GM19025 (cell line): ENCODE data around the gene SLC39A11.

Source experiments
- ATAC-seq: cut with Tn5 transposase; IDR thresholded peaks from one replicate; pipeline ENCODE4 v1.9.1; 2021; ENCODE audit warnings: mild to moderate bottlenecking, low read depth, moderate library complexity; ENCODE audit not compliant: unreplicated experiment

Gene SLC39A11

DNA sequence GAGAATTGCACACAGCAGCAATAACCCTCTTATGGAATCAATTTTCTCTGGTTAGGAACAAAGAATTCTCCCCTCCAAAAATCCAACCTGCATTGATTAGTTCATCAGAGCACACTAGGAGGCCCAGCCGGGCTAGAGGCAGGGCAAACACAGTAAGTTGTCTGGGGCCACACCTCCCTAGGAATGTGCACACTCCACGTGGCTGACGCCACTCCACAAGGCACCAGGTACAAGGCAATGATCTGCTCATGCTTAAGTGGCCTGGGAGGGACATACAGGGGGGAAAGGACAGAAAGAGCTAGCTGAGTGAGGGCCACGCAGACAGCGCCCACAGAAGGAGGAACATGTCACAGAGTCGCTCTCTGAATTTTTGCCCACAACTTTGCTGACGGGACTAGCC lies 107.6 kb downstream of the SLC39A11 start:
- no peak for ATAC-seq

DNA sequence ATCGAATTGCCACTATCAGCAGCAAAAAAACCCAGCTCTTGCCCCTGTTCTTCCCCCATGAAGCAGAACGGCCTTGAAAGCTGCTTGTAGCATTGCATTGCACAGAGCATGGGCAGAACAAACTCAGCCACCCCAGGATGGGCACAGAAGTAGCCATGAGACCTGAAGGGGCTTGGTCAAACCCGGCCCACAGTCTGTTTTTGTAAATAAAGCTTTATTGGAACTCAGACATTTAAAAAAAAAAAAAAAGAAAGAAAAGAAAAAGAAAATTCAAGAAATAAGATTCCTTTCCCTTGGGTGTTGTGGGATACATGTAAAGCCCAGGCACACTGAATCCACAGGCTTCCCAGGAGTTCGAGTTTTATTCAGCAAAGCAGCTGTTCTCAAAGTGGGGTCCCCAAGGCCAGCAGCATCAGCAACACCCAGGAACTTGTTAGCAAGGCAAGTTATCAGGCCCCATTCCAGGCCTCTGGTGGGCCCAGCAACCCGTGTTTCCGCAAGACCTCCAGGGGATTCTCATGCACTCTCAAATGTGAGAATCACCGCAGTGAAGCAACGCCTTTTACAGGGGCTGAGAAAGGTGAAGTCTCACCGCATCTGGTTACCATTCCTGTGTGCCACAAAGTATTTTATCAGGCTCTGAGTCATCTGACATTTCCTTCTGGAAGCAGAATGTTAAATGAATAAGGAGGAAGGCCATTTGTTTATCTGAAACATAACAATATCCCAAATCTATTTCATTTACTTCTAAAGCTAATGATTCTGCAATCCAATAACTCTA lies 108.2 kb downstream of the SLC39A11 start:
- ATAC-seq: no peak

GRCh38 chr17:72982680-72983079 lies 109.8 kb downstream of the SLC39A11 start:
- no peak for ATAC-seq

- ATAC-seq: no peak
Observed at GRCh38 chr17:72978593-72979218, 113.8 kb downstream of the SLC39A11 start.

GRCh38 chr17:72977771-72978417 lies 114.6 kb downstream of the SLC39A11 start:
- ATAC-seq: no peak

- ATAC-seq: no peak
Observed at GRCh38 chr17:72976971-72977770, 115.3 kb downstream of the SLC39A11 start.

DNA sequence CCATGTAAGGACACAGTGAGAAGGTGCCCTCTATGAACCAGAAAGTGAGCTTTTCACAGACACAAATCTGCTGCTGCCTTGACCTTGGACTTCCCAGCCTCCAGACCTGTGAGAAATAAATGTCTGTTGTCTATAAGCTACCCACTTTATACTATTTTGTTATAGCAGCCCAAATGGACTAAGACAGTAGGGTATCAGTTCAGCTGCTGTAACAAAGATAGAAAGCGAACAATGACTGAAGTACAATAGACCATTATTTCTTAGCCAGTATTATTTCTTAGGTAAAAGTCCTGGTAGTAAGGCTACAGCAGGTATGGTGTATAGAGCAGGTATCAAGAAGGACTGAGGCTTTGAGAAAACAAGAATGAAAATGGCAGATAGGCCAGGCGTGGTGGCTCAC lies 117.0 kb downstream of the SLC39A11 start:
- no peak for ATAC-seq

DNA sequence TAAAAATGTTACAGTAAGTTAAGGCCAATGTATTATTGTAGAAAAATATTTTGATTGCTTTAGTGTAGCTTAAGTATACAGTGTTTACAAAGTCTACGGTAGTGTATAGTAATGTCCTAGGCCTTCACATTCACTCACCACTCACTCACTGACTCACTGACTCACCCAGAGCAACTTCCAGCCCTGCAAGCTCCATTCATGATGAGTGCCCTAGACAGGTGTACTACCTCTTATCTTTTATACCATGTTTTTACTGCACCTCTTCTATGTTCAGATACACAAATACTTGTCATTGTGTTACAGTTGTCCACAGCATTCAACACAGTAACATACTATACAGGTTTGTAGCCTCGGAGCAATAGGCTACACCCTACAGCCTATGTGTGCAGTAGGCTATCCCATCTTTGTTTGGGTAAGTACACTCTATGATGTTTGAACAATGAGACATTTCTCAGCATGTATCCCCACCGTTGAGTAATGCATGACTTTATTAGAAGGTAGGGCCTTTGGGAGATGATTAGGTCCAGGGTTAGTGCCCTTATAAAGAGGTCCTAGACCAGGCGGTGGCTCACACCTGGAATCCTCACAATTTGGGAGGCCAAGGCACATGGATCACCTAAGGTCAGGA lies 117.8 kb downstream of the SLC39A11 start:
- ATAC-seq: no peak

DNA sequence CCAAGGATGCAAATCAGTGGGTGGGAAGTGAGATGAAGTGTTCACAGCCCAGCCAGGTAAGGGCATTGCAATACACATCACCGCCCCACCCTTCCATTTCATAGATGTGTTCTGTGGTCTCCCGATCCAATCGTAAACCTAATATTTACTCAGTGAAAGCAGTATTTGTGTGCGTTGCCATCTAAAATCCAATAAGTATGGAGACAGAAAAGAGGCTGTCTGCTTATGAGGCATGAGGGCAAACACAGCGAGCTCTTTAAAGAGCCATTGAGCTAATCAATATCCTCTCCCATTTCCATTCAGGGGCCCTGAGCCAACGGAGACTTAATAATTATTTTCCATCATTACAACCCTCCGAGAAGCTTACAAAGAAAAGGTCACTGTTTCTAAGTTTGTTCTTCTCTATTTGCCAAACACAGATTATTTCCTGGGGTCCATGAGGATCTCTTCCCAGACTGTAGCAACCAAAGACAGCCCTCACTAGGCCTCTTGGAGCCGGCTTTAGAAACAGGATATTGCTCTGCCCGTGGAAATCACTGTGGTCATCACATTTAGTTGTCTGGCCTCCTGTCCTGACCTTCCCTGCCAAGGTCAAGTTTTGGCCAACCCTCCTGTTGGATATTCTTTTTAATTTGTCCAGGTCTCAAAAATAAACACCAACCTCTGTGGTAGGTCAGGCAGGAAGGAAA lies 120.1 kb downstream of the SLC39A11 start:
- no peak for ATAC-seq

DNA sequence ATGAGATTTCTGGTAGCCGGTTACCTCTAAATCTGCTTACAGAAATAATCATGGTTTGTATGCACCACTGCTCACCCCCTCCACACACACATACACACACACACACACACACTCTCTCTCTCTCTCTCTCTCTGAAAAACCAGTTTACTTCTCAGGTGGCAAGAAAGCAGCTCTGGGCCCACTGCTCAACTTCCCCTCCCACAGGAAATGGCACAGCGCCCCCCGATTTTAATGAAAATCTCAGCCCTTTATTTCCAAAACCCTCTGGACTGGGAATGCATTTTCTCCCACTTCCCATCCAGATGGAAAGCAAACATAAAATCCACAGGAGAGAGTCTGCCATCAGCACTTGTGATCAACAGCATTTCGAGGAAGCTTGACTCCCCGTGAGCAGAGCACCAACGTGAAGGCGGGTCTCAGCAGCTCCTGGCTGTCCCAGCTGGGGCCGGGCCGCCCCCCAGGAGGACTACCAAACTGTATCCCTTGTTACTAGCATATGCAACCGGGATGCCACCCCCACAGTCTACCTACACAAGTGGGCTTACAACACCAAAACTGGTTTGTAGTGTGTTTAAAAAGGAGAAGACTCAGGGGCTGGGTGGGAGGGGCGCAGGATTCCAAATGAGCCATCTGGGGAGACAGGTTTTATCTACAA lies 121.1 kb downstream of the SLC39A11 start:
- ATAC-seq: no peak

GRCh38 chr17:72970797-72971196 lies 121.7 kb downstream of the SLC39A11 start:
- no peak for ATAC-seq

- ATAC-seq: no peak
Observed at GRCh38 chr17:72970246-72970645, 122.2 kb downstream of the SLC39A11 start.

GRCh38 chr17:72969293-72969906 lies 123.1 kb downstream of the SLC39A11 start:
- no peak for ATAC-seq

DNA sequence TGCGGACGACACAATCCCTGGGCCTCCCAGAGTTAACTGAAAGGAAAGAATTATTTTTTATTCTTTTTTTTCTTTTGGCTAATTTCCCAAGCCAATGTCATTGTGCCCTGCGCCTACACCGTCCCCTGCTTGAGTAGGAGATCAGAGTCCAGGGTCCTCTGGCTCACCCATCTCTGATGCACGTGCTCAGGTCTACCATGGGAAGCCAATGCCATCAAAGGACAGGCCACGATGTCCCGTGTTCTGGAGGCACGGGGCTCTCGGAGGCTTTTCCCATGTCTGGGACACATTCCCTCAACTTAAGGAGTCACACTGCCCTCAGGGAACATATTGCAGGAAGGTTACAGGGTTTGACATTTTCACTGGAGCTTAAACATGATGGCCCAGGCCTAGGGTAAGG lies 123.7 kb downstream of the SLC39A11 start:
- no peak for ATAC-seq

DNA sequence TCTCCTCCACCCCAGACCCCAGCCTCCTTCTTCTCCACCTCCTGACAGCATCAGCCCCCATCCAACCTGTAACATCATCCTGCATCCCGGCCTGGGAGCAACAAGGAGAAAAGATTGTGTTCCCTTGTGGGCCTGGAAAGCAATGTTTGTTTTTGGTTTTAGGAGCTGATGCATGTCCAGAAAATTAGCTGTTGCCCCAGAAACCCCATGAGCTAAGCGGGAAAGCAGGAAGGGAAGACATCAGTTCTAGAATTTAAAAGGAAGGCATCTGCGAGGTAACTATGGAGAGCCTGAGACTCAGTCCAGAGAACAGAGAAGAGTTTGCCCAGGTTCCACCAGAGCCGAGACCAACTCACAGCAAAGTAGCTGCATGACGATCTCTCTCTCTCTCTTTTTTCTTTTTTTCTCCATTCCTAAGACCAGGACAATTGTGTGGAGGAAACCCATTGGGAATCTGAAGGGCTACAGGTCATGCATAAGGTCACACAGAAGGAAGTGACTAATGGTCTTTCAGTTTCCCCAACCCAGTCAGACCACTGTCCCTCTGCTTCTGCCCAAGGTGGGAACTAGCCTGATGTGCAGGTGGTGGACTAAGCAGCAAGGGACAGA lies 124.4 kb downstream of the SLC39A11 start:
- no peak for ATAC-seq

- no peak for ATAC-seq
Observed at GRCh38 chr17:72967277-72967970, 125.1 kb downstream of the SLC39A11 start.

DNA sequence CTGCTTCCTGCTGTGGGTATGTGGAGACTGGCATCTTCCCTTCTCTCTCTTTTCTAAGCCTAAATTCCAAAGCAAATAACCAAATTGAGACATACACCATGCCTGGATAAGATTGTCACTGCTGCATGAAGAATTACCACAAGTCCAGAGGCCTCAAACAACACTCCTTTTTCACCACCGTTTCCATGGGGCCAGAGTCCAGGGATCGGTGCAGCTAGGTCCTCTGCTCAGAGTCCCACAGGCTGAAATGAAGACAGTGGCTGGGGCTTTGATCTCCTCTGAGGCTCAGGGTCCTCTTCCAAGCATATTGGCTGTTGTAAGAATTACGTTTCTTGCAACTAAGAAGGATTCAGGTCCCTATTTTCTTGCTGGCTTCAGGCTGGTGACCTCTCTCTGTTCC lies 130.4 kb downstream of the SLC39A11 start:
- no peak for ATAC-seq
